HG03095 (cell line): ENCODE data around the gene BMF.
"Not testable (repeated sequence)": the region's sequence is repeated elsewhere in the genome, so short reads cannot be mapped to it uniquely, and the experiment has no call there.

Experiments used
- ATAC-seq: cut with Tn5 transposase; IDR thresholded peaks from one replicate; pipeline ENCODE4 v1.9.1; 2021; ENCODE audit warnings: moderate library complexity; ENCODE audit not compliant: unreplicated experiment

The BMF gene, protein sequence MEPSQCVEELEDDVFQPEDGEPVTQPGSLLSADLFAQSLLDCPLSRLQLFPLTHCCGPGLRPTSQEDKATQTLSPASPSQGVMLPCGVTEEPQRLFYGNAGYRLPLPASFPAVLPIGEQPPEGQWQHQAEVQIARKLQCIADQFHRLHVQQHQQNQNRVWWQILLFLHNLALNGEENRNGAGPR

DNA sequence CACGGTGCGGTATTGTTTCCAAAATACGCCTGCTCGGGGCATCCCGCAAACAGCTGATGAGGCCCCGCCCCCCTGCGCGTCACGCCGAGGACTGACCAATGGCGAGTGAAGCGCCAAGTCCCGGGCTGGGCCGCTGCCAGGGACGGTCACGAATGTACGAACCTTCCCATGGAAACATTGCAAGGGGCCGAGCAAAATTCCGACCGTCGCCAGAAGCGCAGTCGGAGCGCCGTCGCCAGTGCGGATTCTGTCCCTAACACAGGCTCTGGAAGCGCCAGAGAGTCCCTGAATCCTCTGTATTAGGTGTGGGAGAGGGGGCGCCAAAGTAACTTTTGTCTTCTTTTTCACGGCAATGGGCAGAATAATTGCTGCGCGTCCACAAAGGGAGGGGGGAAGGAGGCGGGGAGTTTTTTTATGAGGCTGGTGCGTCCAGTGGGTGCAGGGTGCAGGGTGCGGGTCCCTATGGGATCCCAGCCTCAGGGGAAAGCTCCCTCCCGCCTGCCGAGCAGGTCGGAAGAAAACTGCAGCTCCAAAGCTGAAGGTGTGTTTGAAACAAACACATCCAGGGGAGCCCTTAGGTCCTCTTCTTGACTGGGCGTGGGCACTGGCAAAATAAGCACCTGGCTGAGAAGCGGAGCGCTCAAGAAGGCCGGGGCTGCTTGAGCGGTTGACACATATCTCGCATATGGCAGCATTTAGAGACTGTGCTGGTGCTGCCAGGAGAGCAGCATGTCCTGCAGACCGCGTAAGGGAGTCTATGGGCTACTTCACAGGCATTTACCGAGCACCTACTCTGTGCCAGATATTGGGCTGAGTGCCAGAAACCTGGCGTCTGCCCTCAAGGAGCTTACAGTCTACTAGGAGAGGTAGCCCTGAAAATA is at the start of gene BMF:
Gene BMF, minus strand, starts transcription at position 25 of the 881 bp plus-strand sequence. CDS start 2,793 bp downstream, outside the sequence.
- peak; percentile 56 for ATAC-seq

DNA sequence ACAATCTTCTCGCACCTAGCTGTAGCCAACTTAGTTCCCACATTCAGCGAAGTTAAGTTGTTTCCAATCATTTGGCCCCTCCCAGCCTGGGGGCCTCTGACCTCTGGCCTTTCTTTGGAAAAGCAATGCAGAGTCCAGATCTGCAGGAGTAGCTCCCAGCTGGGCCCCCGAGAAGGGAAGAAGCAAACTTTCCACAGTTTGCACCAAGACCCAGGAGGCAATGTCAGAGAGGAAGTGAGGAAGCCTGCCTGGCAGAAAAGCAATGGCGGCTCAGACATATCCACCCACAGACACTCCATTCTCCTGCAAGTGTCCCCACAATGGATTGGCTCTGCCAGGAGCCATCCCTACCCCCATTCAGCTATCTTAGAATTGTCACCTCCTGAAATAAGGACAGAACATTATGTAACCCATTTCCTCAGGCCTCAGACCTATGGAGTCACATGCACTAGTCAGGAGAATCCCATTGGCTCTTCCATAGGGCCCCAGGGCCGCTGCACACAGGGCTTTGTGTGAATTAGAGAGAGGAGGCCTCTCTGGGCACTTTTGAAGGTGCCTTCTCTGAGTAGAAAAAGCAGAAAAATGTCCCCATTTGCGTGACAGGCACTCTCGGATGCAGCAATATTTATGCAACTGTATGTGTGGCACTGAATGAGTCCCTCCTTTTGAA is 49.2 kb upstream of the BMF start:
- no peak for ATAC-seq

DNA sequence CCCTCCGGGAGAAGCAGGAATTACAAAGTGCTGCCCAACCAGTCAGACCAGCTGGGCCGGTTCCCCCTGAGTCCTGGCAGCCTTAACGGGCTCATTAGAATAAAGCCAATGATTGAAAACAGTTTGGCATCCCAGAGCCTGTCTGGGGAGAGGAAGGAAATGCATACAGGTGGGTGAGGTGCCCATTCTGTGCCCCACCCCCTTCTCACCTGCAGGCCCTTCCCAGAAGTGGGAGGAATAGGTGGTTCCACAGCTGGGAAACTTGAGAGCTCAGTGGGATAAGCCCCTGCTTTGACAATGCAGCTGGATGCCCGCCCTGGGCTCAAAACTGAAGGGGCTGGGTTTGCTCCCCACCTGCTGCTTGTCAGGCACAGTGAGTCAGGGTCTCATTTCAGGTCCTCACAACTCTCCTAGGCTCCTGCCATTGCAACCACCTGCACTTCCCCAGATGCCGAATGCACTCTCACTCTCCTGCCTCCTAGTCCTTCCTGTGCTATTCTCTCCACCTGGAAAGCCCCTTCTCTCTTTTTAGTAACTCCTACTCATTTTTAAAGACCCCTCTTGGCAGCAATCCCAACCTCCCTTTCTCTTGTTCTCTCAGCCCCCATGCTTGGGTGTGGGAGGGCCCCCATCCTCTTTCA is 46.7 kb upstream of the BMF start:
- no peak for ATAC-seq

DNA sequence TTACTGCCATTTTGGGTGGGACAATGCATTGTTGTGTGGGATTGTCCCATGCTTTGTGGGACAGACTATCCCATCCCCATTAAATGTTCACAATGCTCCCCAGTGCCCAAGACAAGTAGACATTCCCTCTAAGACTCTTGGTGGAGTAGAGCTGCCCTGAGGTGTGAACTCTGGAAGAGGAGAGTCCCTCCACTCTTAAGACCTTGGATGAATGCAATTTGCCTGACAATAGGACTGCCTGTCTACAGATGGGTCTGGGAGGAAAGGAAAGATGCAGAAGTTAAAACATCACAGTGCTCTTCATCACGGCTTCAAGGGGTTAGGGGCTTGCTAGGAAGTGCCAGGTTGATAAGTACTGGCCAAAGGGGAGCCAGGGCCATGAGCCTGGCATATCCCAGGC is 46.1 kb upstream of the BMF start:
- ATAC-seq = not testable (repeated sequence)

DNA sequence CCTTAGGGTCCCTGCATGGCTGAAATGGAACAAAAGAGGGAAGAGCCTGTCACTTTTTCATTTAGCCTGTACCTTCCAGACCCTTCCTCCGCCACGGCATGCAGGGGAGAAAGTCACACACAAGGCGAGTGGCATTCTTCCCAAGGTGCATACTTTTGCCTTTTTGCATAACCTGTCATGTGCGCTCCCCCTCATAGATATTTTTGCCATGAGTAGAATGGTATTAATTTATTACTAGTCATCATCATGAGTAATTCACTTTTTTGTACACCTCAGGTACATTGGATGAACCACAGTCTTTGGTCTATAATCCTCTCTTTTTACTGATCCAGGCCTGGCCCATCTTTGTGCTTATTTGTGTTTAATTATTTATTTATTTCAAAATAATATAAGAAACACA is 43.3 kb upstream of the BMF start:
- ATAC-seq = no peak

DNA sequence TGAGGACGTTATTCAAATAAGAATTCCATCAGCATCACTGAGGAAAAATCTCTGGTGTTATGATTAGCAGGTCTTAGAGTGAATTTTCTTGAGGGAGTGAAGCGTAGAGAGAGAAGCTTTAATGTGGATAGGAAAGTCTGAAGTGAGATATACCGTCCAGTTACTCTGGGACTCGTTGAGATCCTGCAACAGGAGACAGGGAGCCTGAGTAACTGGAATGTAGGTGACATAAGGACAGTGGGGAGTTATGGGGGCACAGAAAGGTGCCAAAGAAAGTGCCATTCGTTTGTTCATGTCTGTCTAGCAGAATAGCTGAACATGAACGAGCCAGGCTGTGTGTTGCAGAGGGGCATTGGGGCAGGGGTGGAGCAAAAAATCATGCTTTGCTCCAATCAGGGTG is 42.8 kb upstream of the BMF start:
- ATAC-seq = no peak

DNA sequence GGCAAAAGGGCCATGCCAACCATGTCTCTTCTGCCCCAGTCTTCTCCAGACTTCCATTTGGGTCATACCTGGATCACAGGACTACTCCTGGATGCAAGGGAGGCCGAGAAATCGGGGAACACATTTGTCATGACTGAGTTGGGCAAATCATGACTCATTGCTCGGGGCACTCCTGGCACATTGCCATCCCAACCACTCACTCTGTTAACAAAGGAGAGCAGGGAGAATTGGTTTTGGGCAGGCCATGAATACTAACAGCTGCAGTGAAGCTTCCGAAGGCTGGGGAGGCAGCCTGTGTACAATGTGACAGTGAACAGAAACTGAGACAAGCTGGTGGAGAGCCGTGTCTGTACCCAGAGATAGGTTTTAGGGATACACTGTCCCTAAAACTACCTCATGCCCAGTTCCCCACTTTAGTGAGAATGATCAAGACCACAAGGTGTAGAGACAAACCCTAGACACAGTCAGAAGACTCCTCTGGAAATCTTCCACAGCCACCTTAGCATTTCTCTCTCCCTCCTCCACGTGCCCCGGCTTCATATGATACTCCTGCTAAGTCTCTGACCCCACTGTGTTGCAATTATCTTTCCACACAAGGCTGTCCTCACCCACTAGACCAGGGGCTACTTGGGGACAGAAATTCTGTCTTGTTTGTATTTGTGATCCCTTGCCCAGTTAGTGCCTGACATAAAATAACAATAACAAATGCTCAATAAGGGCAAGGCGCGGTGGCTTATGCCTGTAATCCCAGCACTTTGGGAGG is 41.7 kb upstream of the BMF start:
- ATAC-seq = no peak

DNA sequence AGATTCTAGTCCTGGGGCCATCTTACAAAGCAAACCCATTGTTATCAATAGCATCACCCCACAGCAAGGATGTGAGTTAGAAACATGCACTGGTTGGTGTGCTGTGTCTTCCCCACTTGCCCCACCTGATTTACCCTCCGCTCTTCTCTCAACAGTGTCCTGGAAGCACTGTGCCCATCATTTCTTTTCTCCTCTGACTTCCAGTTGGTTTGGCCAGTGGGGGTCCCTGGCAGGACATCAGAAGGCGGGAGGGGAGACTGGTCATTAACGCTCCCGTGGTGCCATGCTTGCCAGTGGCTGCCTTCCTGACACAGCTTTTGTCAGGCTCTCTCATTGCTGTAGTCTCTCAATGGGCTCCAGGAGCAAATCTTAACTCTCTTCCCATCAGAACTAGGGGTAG is 40.7 kb upstream of the BMF start:
- ATAC-seq = no peak

DNA sequence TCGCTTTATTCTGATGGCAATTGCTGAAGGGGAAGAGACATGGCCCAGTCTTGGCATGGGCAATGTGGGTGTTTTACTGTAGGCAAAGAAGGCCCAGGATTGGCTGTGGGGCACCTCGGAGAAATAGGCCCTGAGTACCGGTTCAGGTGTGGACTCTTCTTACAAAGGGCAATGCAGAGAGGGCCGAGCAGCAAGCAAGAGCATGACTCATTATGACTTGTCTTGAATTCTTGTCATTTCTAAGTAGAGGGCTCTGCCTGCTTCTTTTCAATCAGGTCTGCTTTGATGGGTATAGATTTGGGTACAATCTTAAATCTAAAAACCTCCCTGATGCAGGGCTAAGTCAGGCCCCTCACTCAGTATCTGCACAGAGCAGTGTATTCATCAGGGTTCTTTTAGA is 37.4 kb upstream of the BMF start:
- ATAC-seq = no peak

DNA sequence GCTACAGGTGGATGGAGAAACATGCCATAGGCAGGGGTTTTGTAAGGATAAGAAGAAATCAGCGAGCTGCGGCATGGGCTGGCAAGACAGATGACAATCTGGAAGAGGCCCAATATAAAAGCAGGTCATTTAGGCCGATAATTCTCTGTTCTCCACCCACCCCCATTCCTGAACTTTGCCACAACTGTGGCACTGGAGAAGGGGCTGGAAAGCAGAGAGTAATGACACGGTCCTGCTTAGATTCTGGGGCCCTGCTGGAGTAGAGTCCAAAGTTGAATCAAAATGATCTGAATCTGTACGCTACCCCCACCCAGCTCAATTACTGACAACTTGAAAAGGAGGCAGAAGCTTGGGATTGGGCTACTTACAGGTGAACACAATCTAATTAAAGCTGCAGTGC is 33.7 kb upstream of the BMF start:
- ATAC-seq = no peak

DNA sequence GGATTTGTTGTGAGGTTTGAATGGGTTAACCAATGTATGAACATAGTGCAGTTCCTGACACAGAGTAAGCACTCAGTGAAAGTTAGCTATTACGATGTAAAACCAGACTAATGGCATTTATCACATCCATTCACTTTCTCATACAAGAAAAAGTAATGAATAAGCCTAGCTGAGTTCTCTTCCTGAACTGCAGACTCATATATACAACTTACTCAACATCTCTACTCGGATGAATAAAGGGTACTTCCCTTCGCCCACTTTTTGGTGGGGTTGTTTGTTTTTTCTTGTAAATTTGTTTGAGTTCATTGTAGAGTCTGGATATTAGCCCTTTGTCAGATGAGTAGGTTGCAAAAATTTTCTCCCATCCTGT is 29.5 kb upstream of the BMF start:
- not testable (repeated sequence) for ATAC-seq

DNA sequence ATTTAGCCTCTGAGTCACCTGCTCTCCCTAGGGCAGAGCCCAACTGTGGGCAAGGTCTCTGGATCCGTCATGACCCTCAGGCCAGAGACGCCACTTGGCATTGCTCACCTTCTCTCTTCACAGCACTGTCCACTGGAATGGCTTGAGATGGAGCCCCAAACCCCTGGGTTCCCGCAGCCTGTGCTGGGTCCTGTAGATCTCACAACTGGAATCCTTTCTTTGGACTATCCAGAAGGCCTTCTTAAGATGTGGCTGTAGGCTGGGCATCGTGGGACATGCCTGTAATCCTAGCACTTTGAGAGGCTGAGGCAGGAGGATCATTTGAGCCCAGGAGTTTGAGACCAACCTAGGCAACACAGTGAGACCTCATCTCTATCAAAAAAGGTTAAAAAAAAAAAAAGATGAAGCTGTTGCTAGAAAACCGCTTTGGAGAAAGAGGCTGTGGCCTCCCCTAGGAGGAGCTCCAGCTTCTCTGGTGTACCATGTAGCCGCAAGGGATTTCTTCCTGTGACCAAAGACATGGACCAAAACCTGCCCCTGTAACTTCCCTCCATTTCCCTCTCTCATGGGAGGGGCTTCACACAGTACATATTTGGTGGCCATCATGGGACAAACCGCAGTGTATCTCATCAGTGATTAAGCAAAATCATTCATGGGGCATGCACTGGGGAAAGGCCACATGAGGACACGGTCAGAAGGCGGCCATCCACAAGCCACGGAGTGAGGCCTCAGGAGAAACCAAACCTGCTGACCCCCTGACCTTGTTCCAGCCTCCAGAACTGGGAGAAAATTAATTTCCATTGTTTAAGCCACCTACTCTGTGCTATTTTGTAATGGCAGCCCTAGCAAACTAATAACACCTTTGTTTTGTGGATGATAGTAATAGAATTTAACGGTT is 28.9 kb upstream of the BMF start:
- ATAC-seq = no peak

DNA sequence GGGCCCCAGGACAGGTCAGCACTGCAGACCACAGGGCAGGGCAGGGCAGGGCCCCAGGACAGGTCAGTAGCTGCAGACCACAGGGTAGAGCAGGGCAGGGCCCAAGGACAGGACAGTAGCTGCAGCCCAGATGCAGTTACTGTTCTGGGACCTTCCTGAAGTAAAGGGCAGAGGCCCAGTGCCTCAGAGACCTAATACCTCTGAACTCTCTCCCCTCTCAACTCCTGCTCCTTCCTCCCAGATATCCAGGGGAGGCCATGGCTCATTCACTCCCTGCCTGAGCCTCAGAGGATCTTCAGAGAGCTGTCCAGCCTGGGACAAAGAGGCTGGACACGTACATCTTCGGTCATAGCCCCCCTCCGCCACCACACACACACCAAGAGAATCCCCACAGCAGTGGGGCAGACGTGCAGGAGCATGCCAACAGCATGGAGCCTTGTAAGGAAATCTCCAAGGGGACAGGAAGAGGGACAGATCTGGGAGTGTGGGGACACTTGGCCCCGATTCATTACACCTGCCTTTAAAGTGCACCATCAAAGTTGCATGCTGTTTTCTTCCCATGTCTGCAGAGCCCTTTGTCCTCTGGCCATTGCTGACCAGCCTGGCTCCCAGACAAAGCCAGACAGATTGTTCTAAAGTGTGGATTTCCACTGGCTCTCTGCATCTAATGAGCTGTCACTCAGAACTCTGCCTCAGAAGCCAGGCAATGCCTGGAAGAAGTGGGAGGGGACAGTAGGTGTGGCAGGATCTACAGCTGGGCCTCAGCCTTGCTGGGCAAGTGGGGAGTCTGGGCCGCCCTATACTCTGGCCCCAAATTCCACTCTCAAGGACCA is 28.0 kb upstream of the BMF start:
- no peak for ATAC-seq

DNA sequence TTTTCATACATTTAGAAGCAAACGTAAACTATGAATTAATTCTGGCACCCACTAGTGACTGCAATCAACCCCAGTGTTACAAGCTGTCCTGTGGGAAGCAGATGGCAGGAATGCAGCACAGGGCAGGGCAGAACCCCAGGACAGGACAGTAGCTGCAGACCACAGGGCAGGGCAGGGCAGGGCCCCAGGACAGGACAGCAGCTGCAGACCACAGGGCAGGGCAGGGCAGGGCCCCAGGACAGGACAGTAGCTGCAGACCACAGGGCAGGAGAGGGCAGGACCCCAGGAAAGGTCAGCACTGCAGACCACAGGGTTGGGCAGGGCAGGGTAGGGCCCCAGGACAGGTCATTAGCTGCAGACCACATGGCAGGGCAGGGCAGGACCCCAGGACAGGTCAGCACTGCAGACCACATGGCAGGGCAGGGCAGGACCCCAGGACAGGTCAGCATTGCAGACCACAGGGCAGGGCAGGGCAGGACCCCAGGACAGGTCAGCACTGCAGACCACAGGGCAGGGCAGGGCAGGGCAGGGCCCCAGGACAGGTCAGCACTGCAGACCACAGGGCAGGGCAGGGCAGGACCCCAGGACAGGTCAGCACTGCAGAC is 27.3 kb upstream of the BMF start:
- ATAC-seq = not testable (repeated sequence)

DNA sequence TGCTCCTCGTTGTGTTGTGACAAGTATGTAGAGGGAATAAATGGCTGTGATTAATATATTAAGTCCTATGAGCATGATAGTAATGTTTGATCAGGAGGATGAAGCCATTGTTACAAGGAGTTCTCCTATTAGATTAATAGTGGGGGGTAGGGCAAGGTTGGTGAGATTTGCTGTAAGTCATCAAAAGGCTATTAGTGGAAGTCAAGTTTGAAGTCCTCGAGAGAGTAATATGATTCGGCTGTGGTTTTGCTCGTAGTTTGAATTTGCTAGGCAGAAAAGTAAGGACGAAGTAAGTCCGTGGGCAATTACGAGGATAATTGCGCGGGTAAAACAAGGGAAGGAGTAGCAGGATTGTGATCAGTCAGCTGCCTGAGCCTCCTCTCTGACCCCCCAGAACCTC is 26.2 kb upstream of the BMF start:
- no peak for ATAC-seq

DNA sequence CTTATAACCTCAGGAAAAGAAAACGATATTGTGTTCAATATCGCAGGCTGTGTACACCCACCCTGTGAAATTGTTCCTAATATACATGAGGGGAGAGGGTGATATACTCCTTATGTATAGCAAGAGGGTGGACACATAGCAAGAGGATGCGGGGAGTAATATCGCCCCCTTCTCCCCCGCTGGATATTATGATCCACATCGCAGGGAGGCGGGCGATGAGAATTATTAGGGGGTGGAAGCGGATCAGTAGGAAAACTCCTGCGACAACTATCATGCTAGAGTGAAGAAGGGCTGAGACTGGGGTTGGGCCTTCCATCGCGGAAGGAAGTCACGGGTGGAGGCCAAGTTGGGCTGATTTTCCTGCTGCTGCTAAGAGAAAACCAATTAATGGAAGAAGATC is 24.9 kb upstream of the BMF start:
- ATAC-seq = no peak

DNA sequence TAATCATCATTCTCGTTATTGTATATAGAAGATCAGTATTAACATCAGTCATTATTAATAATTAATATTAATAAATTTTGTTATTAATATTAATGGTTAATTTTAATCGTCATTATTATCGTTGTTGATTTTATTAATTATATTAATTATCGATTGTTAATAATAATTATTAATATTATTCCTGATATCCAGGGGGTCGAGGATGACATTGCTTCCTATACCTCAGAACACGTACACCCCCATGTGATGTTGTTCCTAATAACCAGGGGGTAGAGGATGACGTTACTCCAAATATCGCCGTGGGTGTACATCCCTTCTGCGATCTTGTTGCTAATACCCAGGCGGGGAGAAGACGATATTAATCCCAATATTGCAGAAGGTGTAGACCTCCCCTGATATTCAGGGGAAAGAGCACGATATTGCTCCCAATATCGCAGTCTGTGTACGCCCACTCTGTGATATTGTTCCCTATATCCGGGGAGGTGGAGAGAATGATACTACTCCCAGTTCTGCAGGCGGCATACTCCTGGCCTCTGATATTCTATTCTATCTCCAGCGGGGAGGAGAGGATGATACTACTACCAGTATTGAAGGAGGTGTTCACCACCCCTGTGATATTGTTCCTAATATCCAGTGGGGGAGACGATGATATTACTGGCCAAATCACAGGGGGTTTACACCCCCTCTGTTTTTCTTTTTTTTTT is 22.3 kb upstream of the BMF start:
- no peak for ATAC-seq

DNA sequence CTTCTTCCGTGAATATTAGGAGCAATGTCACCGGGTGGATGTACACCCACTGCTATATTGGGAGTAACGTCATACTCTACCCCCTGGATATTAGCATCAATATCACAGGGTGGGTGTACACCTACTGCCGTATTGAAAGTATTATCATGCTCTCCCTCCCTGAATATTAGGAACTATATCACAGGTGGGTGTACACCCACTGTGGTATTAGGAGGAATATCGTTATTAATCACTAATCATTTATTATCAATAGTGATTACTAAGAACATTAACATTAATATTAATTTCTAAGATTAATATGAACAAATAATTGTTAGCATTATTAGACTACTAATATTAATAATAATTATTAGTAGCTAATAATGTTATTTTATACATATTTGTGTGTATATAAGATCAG is 21.4 kb upstream of the BMF start:
- ATAC-seq = no peak
